HG03571 (cell line): ENCODE results near the gene NCS1.
A peak's percentile ranks its signal among the peaks of the same experiment; 100 is the strongest.
"Not testable (repeated sequence)": the region's sequence is repeated elsewhere in the genome, so short reads cannot be mapped to it uniquely, and the experiment has no call there.

Source experiments
- ATAC-seq: cut with Tn5 transposase; IDR thresholded peaks from one replicate; pipeline ENCODE4 v1.9.1; 2021; ENCODE audit not compliant: unreplicated experiment

NCS1 gene

GRCh38 chr9:130236436-130236985 is 64.3 kb downstream of the NCS1 start:
- no peak for ATAC-seq

DNA sequence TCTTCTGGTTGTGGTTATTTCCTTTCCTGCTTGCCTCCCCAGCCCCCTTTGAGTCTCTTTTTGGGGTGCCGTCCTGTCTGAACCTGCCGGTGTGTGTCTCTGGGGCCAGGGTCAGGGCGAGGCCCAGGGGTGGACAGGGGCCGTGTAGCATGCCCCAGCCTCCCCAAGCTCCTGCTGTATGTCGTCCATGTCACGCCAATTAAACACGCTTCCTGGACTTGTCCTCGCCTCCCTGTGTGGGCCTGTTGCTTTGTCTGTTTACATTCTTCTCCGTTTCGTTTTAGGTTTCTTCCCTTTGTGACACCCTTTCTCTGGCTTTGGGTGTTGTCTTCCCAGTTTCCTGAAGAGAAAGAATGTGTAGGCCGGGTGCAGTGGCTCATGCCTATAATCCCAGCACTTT is 64.9 kb downstream of the NCS1 start:
- ATAC-seq: no peak

DNA sequence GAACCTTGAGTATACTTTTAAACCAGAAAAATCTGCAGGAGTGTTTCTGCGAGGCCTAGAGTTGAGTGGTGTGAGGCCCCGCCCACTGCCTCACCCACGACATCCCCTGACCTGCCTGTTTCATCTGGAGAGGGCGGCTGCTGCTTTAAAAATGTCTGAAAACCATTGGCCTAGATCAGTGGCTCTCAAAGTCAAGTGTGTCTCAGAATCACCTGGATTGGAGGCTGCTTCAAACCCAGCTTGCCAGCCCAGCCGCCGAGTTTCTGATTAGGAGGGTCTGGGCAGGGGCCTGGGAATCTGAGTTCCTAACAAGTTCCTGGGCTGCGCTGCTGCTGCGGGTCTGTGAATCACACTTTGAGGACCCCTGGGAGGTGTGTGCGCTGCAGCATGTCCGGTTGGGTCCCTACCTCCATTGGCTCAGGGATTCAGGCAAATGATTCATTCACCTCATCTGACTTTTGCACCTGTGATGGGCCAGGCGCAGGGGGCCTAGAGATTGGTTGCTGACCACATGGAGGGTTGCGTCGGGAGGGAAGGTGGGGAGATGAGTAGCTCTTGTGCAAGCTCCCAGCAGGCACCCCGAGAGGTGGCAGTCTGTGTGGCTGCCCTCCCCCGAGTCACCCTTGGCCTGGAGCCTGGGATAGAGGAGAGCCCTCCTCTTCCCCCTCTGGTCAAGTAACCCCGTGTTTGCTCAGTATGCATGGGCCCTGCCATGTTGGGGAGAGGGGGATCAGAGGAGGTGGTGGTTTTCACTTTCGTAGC is 65.7 kb downstream of the NCS1 start:
- no peak for ATAC-seq

DNA sequence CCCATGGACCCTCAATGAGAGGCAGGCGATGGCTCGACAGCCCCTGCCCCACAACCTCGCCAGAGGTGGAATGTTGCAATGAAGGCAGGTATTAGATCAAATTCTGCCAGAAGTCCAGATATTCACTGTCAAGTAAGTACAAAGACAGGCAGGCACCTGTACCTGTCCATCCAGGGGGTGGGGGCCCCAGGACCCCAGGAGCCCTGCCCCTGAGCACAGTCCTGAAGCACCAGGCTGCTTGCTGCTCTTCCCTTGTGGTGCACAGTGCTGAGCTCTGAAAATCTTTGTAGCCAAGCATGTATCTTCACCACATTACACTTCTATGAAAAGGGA is 67.1 kb downstream of the NCS1 start:
- ATAC-seq: no peak

- peak; percentile 40 for ATAC-seq
Observed at GRCh38 chr9:130239741-130240241, 67.6 kb downstream of the NCS1 start.

DNA sequence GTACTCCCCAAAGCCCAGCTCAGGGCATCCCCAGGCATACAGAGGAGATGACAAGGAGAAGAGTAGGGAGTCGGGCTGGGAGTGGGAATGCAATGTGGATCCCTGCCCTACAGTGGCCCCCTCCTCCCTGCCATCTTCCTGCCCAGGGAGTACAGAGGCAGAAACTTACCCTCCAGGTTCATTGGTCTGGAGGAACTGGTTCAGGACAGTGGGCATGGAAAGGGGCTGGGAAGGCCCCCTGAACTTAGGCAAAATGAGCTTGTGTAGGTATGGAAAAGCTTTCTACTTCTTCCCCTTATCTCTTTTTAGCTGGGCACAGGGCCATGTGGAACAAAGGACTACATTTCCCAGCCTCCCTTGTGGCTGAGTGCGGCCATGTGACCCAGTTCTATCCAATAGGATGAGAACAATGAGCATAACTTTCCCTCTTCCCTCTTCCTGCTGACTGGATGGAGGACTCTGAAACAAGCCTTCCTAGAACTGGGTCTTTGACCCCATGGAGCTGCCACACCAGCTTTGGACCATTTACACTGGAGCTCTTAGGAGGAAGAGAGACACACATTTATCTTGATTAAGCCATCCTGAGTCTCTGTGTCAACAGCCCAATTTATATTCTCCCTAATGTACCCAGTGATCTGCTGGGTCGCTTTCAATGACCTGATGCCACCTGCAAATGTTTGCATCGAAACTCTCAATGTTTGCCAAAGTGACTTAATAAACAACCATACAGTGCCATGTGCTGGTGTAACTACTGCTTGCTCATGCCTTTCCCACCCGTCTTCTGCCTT is 68.4 kb downstream of the NCS1 start:
- peak; percentile 47 for ATAC-seq

DNA sequence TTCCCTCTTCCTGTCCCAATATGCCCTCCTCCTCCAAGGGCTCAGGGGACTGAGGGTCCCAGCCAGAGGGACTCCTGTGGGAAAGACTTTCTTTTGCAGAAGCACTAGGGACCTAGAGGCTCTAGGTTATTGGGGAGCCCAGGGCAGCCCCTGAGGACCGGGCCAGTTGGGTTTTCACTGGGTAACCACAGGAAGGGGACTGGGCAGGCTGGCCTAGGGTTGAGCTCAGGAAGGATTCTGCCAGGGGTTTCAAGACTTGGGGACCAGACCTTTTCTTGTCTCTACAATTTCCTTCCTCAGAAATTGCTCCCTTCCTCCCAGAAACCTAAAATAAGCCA is 69.0 kb downstream of the NCS1 start:
- ATAC-seq: no peak

GRCh38 chr9:130242270-130243014 is 70.2 kb downstream of the NCS1 start:
- ATAC-seq: no peak

GRCh38 chr9:130243015-130243881 is 71.0 kb downstream of the NCS1 start:
- ATAC-seq: no peak

GRCh38 chr9:130243882-130244170 is 71.6 kb downstream of the NCS1 start:
- no peak for ATAC-seq

GRCh38 chr9:130244548-130245165 is 72.5 kb downstream of the NCS1 start:
- ATAC-seq: no peak

DNA sequence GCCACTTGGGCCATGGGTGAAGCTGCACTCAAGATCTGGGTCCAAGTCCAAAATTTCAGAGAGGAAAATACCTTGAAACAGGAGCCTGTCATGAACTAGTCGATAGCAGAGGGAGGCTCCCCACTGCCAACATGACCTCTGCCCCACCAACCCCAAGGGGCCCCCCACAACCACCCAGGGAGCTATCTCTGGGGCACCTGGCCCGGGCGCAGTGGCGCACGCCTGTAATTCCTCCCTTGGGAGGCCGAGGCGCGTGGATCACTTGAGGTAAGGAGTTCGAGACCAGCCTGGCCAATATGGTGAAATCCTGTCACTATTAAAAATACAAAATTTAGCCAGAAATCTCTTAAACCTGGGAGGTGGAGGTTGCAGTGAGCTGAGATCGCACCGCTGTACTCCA is 73.3 kb downstream of the NCS1 start:
- ATAC-seq: no peak

DNA sequence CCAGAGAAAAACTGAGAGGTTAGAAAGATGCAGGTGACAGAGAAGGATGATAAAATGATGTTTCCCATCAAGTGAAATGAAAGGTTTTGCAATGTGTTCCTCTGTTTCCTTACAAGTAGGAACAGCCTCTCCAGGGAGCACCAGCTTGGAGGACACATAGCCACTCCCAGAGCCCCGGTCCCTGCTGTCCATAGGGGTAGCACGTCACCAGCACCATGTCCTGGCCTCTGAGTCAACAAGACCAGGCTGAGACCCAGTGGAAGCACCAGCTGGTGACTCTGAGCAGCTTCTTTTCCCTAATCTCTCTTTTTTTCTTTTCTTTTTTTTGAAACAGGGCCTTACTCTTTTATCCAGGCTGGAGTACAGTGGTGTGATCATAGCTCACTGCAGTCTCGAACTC is 73.9 kb downstream of the NCS1 start:
- ATAC-seq: no peak

GRCh38 chr9:130254747-130255630 is 82.8 kb downstream of the NCS1 start:
- no peak for ATAC-seq

DNA sequence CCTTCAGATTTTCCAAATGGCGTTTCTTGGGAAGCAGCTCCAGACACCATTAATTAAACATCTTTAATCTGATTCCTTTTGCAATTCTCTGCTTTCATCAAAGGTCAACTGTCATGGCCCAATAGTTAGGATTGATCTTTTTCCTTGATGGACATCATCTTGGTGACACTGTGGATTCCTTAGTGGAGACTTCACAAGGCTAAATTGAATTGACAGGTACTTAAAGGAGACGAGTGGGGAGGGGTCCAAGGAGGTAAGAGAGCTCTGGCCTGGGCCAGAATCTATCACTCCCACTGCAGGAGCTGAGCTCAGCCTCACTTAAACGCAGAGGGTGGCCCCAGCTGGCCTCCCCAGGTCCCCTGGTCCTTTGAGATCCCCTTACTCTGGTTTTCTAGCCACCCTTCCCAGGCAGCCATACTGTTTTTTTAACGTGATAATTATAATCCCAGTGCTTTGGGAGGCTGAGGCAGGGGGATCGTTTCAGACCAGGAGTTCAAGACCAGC is 83.5 kb downstream of the NCS1 start:
- ATAC-seq: no peak

GRCh38 chr9:130256644-130257043 is 84.4 kb downstream of the NCS1 start:
- no peak for ATAC-seq

- not testable (repeated sequence) for ATAC-seq
Observed at GRCh38 chr9:130258137-130258536, 85.9 kb downstream of the NCS1 start.

GRCh38 chr9:130259044-130259443 is 86.8 kb downstream of the NCS1 start:
- ATAC-seq: no peak
